Measurements from ENCODE around the gene VWF. TPM values are rescaled to one million over a fixed set of nuclear protein-coding genes. Genes with fewer than 3 reads are reported as not detected.

VWF gene
- total and polyA plus RNA-seq, 2 of the 13 experiments (the other 11 are each of a cell fraction or from before 2014, with no cell fraction given) = 0.20 to 0.25 TPM

DNA sequence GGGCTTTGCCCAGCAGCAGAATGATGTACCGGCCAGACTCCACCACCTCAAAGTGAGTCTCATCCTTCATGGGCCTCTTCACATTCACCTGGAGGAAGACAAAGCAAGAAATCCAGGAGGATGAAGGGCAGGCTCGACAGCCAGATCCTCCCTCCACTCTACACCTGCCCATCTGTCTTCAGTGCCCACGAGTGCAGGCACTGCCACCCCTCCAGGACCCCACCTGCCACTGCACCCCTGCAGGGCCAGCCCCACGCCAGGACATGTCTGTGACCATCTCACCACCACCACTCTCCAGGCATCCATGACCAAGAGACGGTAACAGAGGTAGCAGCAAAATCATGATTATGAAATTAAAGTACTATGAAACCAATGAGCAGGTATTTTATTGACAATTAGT, 95.1 kb downstream of the VWF start:
- intact Hi-C loops (cut with micrococcal nuclease; ENCODE audit: unreplicated experiment) = no loop called here
- no peaks in the 10 kb centered on the region; the same call in 1 of the 2 replicates for H3K9me3 ChIP-seq (ENCODE audit: low read length)
- ChIA-PET CTCF (ENCODE audit: low intra/inter-chr PET ratio, low total read pairs) (no interaction called here), POLR2A (no interaction called here)
- no peaks in the 10 kb centered on the region for H3K27me3 ChIP-seq (ENCODE audit: control insufficient read depth in 1 of 2, insufficient read depth in 2 of 2, low read length in 2 of 2)
- no peak for DNase-seq (ENCODE audit: low spot score)
- in situ Hi-C loops (cut with HindIII; ENCODE audit: extremely low pct_ligation_motif_present, low pct_unique_long_range_greater_than_20kb) = no loop called here
- BruUV-seq (replicated peaks) = no TSS peak
- H3K9ac ChIP-seq (ENCODE audit: insufficient read depth, low read depth, low read length) = no peak overlapping the region
- H3K27ac ChIP-seq (ENCODE audit: extremely low read length, insufficient read depth, low read length) = no peak overlapping the region
- no peaks in the 10 kb centered on the region for H4K20me1 ChIP-seq (ENCODE audit: insufficient read depth, low read length)
- no peaks in the 10 kb centered on the region for H3K36me3 ChIP-seq (replicated peaks in 1 of 2; ENCODE audit: control insufficient read depth in 1 of 2, insufficient read depth in 2 of 2, low read length in 2 of 2)
- no peak overlapping the region for H3K4me2 ChIP-seq (ENCODE audit: low read depth, low read length)
- ATAC-seq = no peak
- H3K4me1 ChIP-seq (ENCODE audit: insufficient read depth, low read length) = no peaks in the 10 kb centered on the region
- no peak overlapping the region for H2AFZ ChIP-seq (ENCODE audit: low read length)
- no peak for TF ChIP-seq NCOA5 (CRISPR knock-in tag; IDR thresholded peaks at IDR 0.05)
- no peak for TF ChIP-seq RFXAP (CRISPR knock-in tag; IDR thresholded peaks at IDR 0.05; ENCODE audit: borderline replicate concordance)
- TF ChIP-seq GATAD2A (CRISPR knock-in tag; IDR thresholded peaks at IDR 0.05) = no peak
- TF ChIP-seq CCAR2 (optimal IDR thresholded peaks at IDR 0.05; ENCODE audit: low read depth, low read length) = no peak
- TF ChIP-seq CBX1 (IDR thresholded peaks at IDR 0.05; ENCODE audit: low read depth) = no peak
- TF ChIP-seq, protein P1, sequence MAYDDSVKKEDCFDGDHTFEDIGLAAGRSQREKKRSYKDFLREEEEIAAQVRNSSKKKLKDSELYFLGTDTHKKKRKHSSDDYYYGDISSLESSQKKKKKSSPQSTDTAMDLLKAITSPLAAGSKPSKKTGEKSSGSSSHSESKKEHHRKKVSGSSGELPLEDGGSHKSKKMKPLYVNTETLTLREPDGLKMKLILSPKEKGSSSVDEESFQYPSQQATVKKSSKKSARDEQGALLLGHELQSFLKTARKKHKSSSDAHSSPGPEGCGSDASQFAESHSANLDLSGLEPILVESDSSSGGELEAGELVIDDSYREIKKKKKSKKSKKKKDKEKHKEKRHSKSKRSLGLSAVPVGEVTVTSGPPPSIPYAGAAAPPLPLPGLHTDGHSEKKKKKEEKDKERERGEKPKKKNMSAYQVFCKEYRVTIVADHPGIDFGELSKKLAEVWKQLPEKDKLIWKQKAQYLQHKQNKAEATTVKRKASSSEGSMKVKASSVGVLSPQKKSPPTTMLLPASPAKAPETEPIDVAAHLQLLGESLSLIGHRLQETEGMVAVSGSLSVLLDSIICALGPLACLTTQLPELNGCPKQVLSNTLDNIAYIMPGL (CRISPR knock-in tag; IDR thresholded peaks at IDR 0.05; ENCODE audit: borderline replicate concordance in 1 of 2, low read depth in 1 of 2) = no peak
- TF ChIP-seq MEIS2 (CRISPR knock-in tag; IDR thresholded peaks at IDR 0.05) = no peak
- TF ChIP-seq ESRRA (CRISPR knock-in tag; IDR thresholded peaks at IDR 0.05; ENCODE audit: low read depth) = no peak
- TF ChIP-seq NR2F6 (IDR thresholded peaks at IDR 0.05) = no peak
- TF ChIP-seq NR2F6 (CRISPR knock-in tag; IDR thresholded peaks at IDR 0.05) = no peak
- no peak for TF ChIP-seq ZSCAN25 (CRISPR knock-in tag; IDR thresholded peaks at IDR 0.05)
- no peak for TF ChIP-seq HNRNPK (IDR thresholded peaks at IDR 0.05; ENCODE audit: low read depth, low read length, poor library complexity, severe bottlenecking)
- no peak for TF ChIP-seq ZNF761 (CRISPR knock-in tag; conservative IDR thresholded peaks at IDR 0.05)
- TF ChIP-seq, protein P2, sequence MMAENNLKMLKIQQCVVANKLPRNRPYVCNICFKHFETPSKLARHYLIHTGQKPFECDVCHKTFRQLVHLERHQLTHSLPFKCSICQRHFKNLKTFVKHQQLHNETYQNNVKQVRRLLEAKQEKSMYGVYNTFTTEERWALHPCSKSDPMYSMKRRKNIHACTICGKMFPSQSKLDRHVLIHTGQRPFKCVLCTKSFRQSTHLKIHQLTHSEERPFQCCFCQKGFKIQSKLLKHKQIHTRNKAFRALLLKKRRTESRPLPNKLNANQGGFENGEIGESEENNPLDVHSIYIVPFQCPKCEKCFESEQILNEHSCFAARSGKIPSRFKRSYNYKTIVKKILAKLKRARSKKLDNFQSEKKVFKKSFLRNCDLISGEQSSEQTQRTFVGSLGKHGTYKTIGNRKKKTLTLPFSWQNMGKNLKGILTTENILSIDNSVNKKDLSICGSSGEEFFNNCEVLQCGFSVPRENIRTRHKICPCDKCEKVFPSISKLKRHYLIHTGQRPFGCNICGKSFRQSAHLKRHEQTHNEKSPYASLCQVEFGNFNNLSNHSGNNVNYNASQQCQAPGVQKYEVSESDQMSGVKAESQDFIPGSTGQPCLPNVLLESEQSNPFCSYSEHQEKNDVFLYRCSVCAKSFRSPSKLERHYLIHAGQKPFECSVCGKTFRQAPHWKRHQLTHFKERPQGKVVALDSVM (CRISPR knock-in tag; IDR thresholded peaks at IDR 0.05) = no peak
- no peak for TF ChIP-seq ZNF766 (CRISPR knock-in tag; IDR thresholded peaks at IDR 0.05; ENCODE audit: borderline replicate concordance)
- TF ChIP-seq ZNF790 (CRISPR knock-in tag; IDR thresholded peaks at IDR 0.05; ENCODE audit: borderline replicate concordance) = no peak
- TF ChIP-seq, protein P3, sequence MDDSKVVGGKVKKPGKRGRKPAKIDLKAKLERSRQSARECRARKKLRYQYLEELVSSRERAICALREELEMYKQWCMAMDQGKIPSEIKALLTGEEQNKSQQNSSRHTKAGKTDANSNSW (CRISPR knock-in tag; IDR thresholded peaks at IDR 0.05; ENCODE audit: borderline replicate concordance) = no peak
- no peak for TF ChIP-seq ZNF788 (CRISPR knock-in tag; IDR thresholded peaks at IDR 0.05; ENCODE audit: borderline replicate concordance)
- no peak for TF ChIP-seq ZNF816 (CRISPR knock-in tag; IDR thresholded peaks at IDR 0.05; ENCODE audit: borderline replicate concordance)
- TF ChIP-seq SKI (IDR thresholded peaks at IDR 0.05; ENCODE audit: partially characterized antibody) = no peak
- 33% methylated on average over 4 of the region's 5 CpGs for WGBS (ENCODE audit: low lambda C conversion rate)
- H3K79me2 ChIP-seq (ENCODE audit: insufficient read depth, low read length) = no peaks in the 10 kb centered on the region
- FAIRE-seq = no peak
- H3K4me3 ChIP-seq (replicated peaks in 1 of 3; ENCODE audit: insufficient read depth in 1 of 3, low read depth in 2 of 3, low read length in 3 of 3) = no peak overlapping the region

All from HepG2 (cell line).